HCT116 (cell line): ENCODE measurements around the gene METTL22. TPM values are rescaled to one million over a fixed set of nuclear protein-coding genes. Genes with fewer than 3 reads are reported as not detected.
A peak's percentile ranks its signal among the peaks of the same experiment; 100 is the strongest.

Experiments
- ATAC-seq: fragments of 200-7000 bp; cut with Tn5 transposase; 2 replicates; pipeline ENCODE4 v1.9.1; 2020; ENCODE audit warnings: mild to moderate bottlenecking, moderate library complexity
- BruUV-seq: library from RNA; stranded (reverse); fragments of 400-500 nt; replicated peaks from 2 replicates; lab custom pipeline; 2021; lab: Mats Ljungman, UMichigan
- CTCF ChIA-PET: fragments of 300-600 bp; sonication (Branson Sonifier 250); formaldehyde crosslinking; loops from one replicate; lab custom pipeline; 2021; ENCODE audit warnings: antibody characterized with exemption; lab: Charles Lee
- POLR2A ChIA-PET: fragments of 300-600, 350-600 bp; sonication (Branson Sonifier 250); formaldehyde crosslinking; loops from one replicate; lab custom pipeline; 2021; ENCODE audit warnings: antibody characterized with exemption; lab: Charles Lee
- RAD21 ChIA-PET, 2 experiments: fragments of 300-600 bp; sonication (Branson Sonifier 250); formaldehyde crosslinking; loops; one replicate each; lab custom pipeline; 2023; ENCODE audit warnings: low total read pairs in 2 of 2; ENCODE audit not compliant: uncharacterized antibody in 2 of 2, unreplicated experiment in 2 of 2, low non-redundant PET in 1 of 2; lab: Charles Lee
- DNase-seq: peaks from one replicate; pipeline ENCODE4 v3.0.0-alpha.2; 2010; ENCODE audit warnings: low read depth, low spot score
- H2AFZ ChIP-seq: fragments of 200-600 bp; shearing (Covaris generic), sonication (generic); 2 replicates; pipeline ENCODE4 v1.6.1; 2017; ENCODE audit warnings: low read depth, mixed run types, mixed read lengths, antibody characterized with exemption, low read length; ENCODE audit not compliant: poor library complexity, severe bottlenecking
- H3K27ac ChIP-seq: 2 replicates; pipeline ENCODE4 v1.5.1; 2012; ENCODE audit warnings: low read depth, low read length
- H3K27me3 ChIP-seq: fragments of 200-600 bp; sonication (generic); 2 replicates; pipeline ENCODE4 v1.6.1; 2016; ENCODE audit warnings: mixed run types, low read length, mixed read lengths; ENCODE audit not compliant: insufficient read depth
- H3K36me3 ChIP-seq, 2 experiments: fragments of 200-500 bp in 1 of 2; fragments of 200-600 bp in 1 of 2; sonication (Bioruptor generic) in 1 of 2; sonication (generic) in 1 of 2; 2 replicates each; pipeline versions ENCODE4 v1.5.1 to v1.6.1; 2014 to 2016; ENCODE audit warnings: low read length in 2 of 2, inconsistent platforms in 1 of 2, mixed read lengths in 1 of 2, mixed run types in 1 of 2; ENCODE audit not compliant: insufficient read depth in 2 of 2, control insufficient read depth in 1 of 2
- H3K4me1 ChIP-seq, 2 experiments: fragments of 200-600 bp in 1 of 2; sonication (generic) in 1 of 2; 2 replicates each; pipeline versions ENCODE4 v1.5.1 to v1.6.1; 2012 to 2017; ENCODE audit warnings: low read length in 2 of 2, inconsistent platforms in 1 of 2, mild to moderate bottlenecking in 1 of 2, mixed read lengths in 1 of 2, mixed run types in 1 of 2, moderate library complexity in 1 of 2; ENCODE audit not compliant: insufficient read depth in 2 of 2, control insufficient read depth in 1 of 2
- H3K4me2 ChIP-seq: fragments of 200-600 bp; sonication (generic); 2 replicates; pipeline ENCODE4 v1.6.1; 2017; ENCODE audit warnings: mixed run types, low read length, mixed read lengths
- H3K4me3 ChIP-seq, 2 experiments: fragments of 200-600 bp in 1 of 2; sonication (generic) in 1 of 2; replicated peaks in 1 of 2; 2 replicates each; pipeline ENCODE4 v1.5.1; 2011 to 2016; ENCODE audit warnings: low read length in 2 of 2, control low read depth in 1 of 2, low read depth in 1 of 2, mild to moderate bottlenecking in 1 of 2, mixed read lengths in 1 of 2, mixed run types in 1 of 2
- H3K79me2 ChIP-seq: fragments of 200-600 bp; sonication (generic); 2 replicates; pipeline ENCODE4 v1.6.1; 2017; ENCODE audit warnings: mild to moderate bottlenecking, mixed run types, low read length, moderate library complexity, mixed read lengths; ENCODE audit not compliant: insufficient read depth
- H3K9ac ChIP-seq: fragments of 200-600 bp; sonication (generic); 2 replicates; pipeline ENCODE4 v1.6.1; 2016; ENCODE audit warnings: low read length, mixed read lengths
- H3K9me2 ChIP-seq: fragments of 200-600 bp; sonication (generic), shearing (Covaris generic); 2 replicates; pipeline ENCODE4 v1.6.1; 2017; ENCODE audit warnings: mixed run types, mild to moderate bottlenecking, moderate library complexity; ENCODE audit not compliant: insufficient read depth
- H3K9me3 ChIP-seq, 2 experiments: fragments of 200-500 bp in 1 of 2; fragments of 200-600 bp in 1 of 2; sonication (Bioruptor generic) in 1 of 2; sonication (generic) in 1 of 2; 2 replicates each; pipeline ENCODE4 v1.6.1; 2014 to 2017; ENCODE audit warnings: low read length in 2 of 2, mixed read lengths in 2 of 2, inconsistent platforms in 1 of 2, low read depth in 1 of 2, mild to moderate bottlenecking in 1 of 2, mixed run types in 1 of 2, moderate library complexity in 1 of 2; ENCODE audit not compliant: control insufficient read depth in 1 of 2, insufficient read depth in 1 of 2
- H4K20me1 ChIP-seq: fragments of 200-600 bp; sonication (generic), shearing (Covaris generic); 2 replicates; pipeline ENCODE4 v1.6.1; 2017; ENCODE audit warnings: mixed run types, mild to moderate bottlenecking, moderate library complexity; ENCODE audit not compliant: insufficient read depth
- CBX3 ChIP-seq: IDR thresholded peaks from 2 replicates; pipeline ENCODE4 v1.6.1; 2012; ENCODE audit warnings: low read depth
- CEBPB ChIP-seq: IDR thresholded peaks from 2 replicates; pipeline ENCODE4 v1.6.1; 2012; ENCODE audit warnings: low read depth
- CTCF ChIP-seq, 3 experiments: fragments of 200-600 bp in 1 of 3; sonication (generic) in 1 of 3; IDR thresholded peaks in 2 of 3; conservative IDR thresholded peaks in 1 of 3; 2 replicates each; pipeline ENCODE4 v1.5.1; 2012 to 2017; ENCODE audit warnings: low read depth in 2 of 3, low read length in 2 of 3, antibody characterized with exemption in 1 of 3, borderline replicate concordance in 1 of 3, control low read depth in 1 of 3, mild to moderate bottlenecking in 1 of 3, mixed read lengths in 1 of 3, mixed run types in 1 of 3, moderate library complexity in 1 of 3; ENCODE audit not compliant: insufficient read depth in 1 of 3
- EZH2 ChIP-seq: fragments of 200-600 bp; sonication (generic); IDR thresholded peaks from 2 replicates; pipeline ENCODE4 v1.6.1; 2017; ENCODE audit warnings: antibody characterized with exemption, mixed run types
- POLR2AphosphoS5 ChIP-seq: IDR thresholded peaks from 2 replicates; pipeline ENCODE4 v1.6.1; 2011; ENCODE audit warnings: mild to moderate bottlenecking, low read depth, low read length, moderate library complexity
- RAD21 ChIP-seq: IDR thresholded peaks from 2 replicates; pipeline ENCODE4 v1.6.1; 2012; ENCODE audit warnings: low read depth, mild to moderate bottlenecking
- ZFX ChIP-seq: fragments of 450-650 bp; IDR thresholded peaks from 2 replicates; pipeline ENCODE4 v1.6.1; 2017
- intact Hi-C: fragments of 100-400 bp; cut with micrococcal nuclease; formaldehyde crosslinking; loops from 2 replicates; pipeline ENCODE4 v1.10.0; 2022
- total RNA-seq: library from RNA; stranded (reverse); gene quantifications from one replicate; pipeline ENCODE4 v1.2.1, GENCODE V29; 2021; ENCODE audit not compliant: unreplicated experiment

METTL22 gene
- total RNA-seq, 1 experiment from 2014 or later, result 33.3 TPM

GRCh38 chr16:8572063-8572918 is 49.2 kb upstream of the METTL22 start:
- ChIA-PET CTCF (interaction anchor here (0.8 to 2.3 kb wide), 6 partner anchors 10 to 562 kb away, joined by 3 to 10 read pairs (median 4); no protein-coding TSS in a partner anchor), RAD21 (interaction anchor here in 1 of 2 experiments (1.0 kb wide), 1 partner anchor 220 kb away, joined by 4 read pairs; no protein-coding TSS in a partner anchor), POLR2A (interaction anchor here (0.6 kb wide), 1 partner anchor 12 kb away, joined by 4 read pairs; no protein-coding TSS in a partner anchor)
- TF ChIP-seq EZH2 (no peak), ZFX (no peak)
- Histone ChIP-seq H2AFZ (no peak overlapping the region), H4K20me1 (no peaks in the 10 kb centered on the region), H3K36me3 (no peaks in the 10 kb centered on the region), H3K27me3 (peaks cover 22% of the 10 kb centered on the region; the same call in 1 of the 2 replicates), H3K9ac (no peak overlapping the region), H3K9me2 (no peaks in the 10 kb centered on the region), H3K9me3 (no peaks in the 10 kb centered on the region), H3K4me3 (no peak overlapping the region), H3K4me1 (peaks cover 0 to 4% of the 10 kb centered on the region in 2 experiments; a peak in 1 of 4 replicates), H3K79me2 (no peaks in the 10 kb centered on the region), H3K27ac (no peak overlapping the region), H3K4me2 (peak overlapping the region; percentile 18)
- no TSS peak for BruUV-seq
- intact Hi-C loops, result loop anchor here (1.0 kb wide), 1 partner anchor 63 kb away; no protein-coding TSS in a partner anchor
- DNase-seq (no peak), ATAC-seq (0 out of 2 replicates have a peak, but pooled peaks have one; percentile 2)

- RAD21 ChIA-PET, result interaction anchor here in 1 of 2 experiments (1.0 kb wide), 1 partner anchor 219 kb away, joined by 4 read pairs; no protein-coding TSS in a partner anchor
- CTCF ChIA-PET, result interaction anchor here (0.6 to 2.3 kb wide), 9 partner anchors 11 to 561 kb away, joined by 3 to 10 read pairs (median 4); no protein-coding TSS in a partner anchor
- Histone ChIP-seq H2AFZ (no peak overlapping the region), H3K4me2 (peak overlapping the region; percentile 18), H3K4me1 (peaks cover 0 to under 1% of the 10 kb centered on the region in 2 experiments; a peak in 1 of 4 replicates), H3K36me3 (no peaks in the 10 kb centered on the region), H3K27ac (no peak overlapping the region), H3K79me2 (no peaks in the 10 kb centered on the region), H3K9me3 (no peaks in the 10 kb centered on the region), H3K9me2 (no peaks in the 10 kb centered on the region), H4K20me1 (no peaks in the 10 kb centered on the region), H3K4me3 (no peak overlapping the region), H3K9ac (no peak overlapping the region), H3K27me3 (peaks cover 22% of the 10 kb centered on the region; the same call in 1 of the 2 replicates)
- ATAC-seq (peak; percentile 76), DNase-seq (peak; percentile 29)
- POLR2A ChIA-PET, result interaction anchor here (0.6 to 1.0 kb wide), 2 partner anchors 11 to 518 kb away, joined by 3 to 4 read pairs; partner anchors contain the start of gene HAPSTR1
- TF ChIP-seq CTCF (IDR thresholded peaks at IDR 0.05 in 2 of 3, conservative IDR thresholded peaks at IDR 0.05 in 1 of 3; ENCODE audit: borderline replicate concordance in 1 of 3, insufficient read depth in 1 of 3, low read depth in 2 of 3, low read length in 2 of 3), result peak; percentile 58 to 80 (median 65)
- peak; percentile 82 for TF ChIP-seq RAD21
- TF ChIP-seq CEBPB, result peak; percentile 76
- TF ChIP-seq CBX3, result peak; percentile 20; the same call in 1 of the 2 replicates
- no peak for TF ChIP-seq POLR2AphosphoS5
- intact Hi-C loops, result loop anchor here (1.0 kb wide), 1 partner anchor 62 kb away; no protein-coding TSS in a partner anchor
- no TSS peak for BruUV-seq
Measured at GRCh38 chr16:8572919-8573724, 48.4 kb upstream of the METTL22 start.
